ENCODE data around the gene TERB1.

The TERB1 gene

GRCh38 chr16:66741950-66742808 lies 59.2 kb downstream of the TERB1 start:
- DNase-seq (ENCODE audit: low read depth) = no peak

- no peak for DNase-seq (ENCODE audit: low read depth)
Observed at GRCh38 chr16:66741169-66741900, 60.0 kb downstream of the TERB1 start.

- no peak for DNase-seq (ENCODE audit: low read depth)
Observed at GRCh38 chr16:66740533-66740932, 60.9 kb downstream of the TERB1 start.

GRCh38 chr16:66740010-66740409 lies 61.4 kb downstream of the TERB1 start:
- no peak for DNase-seq (ENCODE audit: low read depth)

- no peak for DNase-seq (ENCODE audit: low read depth)
Observed at GRCh38 chr16:66735891-66736290, 65.5 kb downstream of the TERB1 start.

- no peak for DNase-seq (ENCODE audit: low read depth)
Observed at GRCh38 chr16:66731101-66731500, 70.3 kb downstream of the TERB1 start.

GRCh38 chr16:66728804-66729203 lies 72.6 kb downstream of the TERB1 start:
- DNase-seq (ENCODE audit: low read depth) = no peak

GRCh38 chr16:66728117-66728787 lies 73.1 kb downstream of the TERB1 start:
- no peak for DNase-seq (ENCODE audit: low read depth)

- no peak for DNase-seq (ENCODE audit: low read depth)
Observed at GRCh38 chr16:66720766-66721165, 80.6 kb downstream of the TERB1 start.

- no peak for DNase-seq (ENCODE audit: low read depth)
Observed at GRCh38 chr16:66719246-66719645, 82.1 kb downstream of the TERB1 start.

- no peak for DNase-seq (ENCODE audit: low read depth)
Observed at GRCh38 chr16:66717776-66718175, 83.6 kb downstream of the TERB1 start.

- no peak for DNase-seq (ENCODE audit: low read depth)
Observed at GRCh38 chr16:66717112-66717675, 84.2 kb downstream of the TERB1 start.

- no peak for DNase-seq (ENCODE audit: low read depth)
Observed at GRCh38 chr16:66714654-66715307, 86.6 kb downstream of the TERB1 start.

GRCh38 chr16:66714062-66714461 lies 87.3 kb downstream of the TERB1 start:
- no peak for DNase-seq (ENCODE audit: low read depth)

- no peak for DNase-seq (ENCODE audit: low read depth)
Observed at GRCh38 chr16:66713076-66713475, 88.3 kb downstream of the TERB1 start.

GRCh38 chr16:66712512-66712911 lies 88.9 kb downstream of the TERB1 start:
- no peak for DNase-seq (ENCODE audit: low read depth)

- DNase-seq (ENCODE audit: low read depth) = no peak
Observed at GRCh38 chr16:66711581-66711980, 89.8 kb downstream of the TERB1 start.

GRCh38 chr16:66706506-66706880 lies 94.9 kb downstream of the TERB1 start:
- no peak for DNase-seq (ENCODE audit: low read depth)

- no peak for DNase-seq (ENCODE audit: low read depth)
Observed at GRCh38 chr16:66705790-66706505, 95.4 kb downstream of the TERB1 start.
